Gastroesophageal sphincter (tissue), 3 donors: ENCODE data around the gene TSHR.

Source experiments
- CTCF ChIP-seq, 4 experiments: fragments of 200-600 bp in 2 of 4; fragments of 450-650 bp in 2 of 4; sonication (generic) in 1 of 4; IDR thresholded peaks; one replicate each; pipeline ENCODE4 v1.5.1; 2017 to 2019; ENCODE audit warnings: antibody characterized with exemption in 4 of 4, mild to moderate bottlenecking in 2 of 4, moderate library complexity in 2 of 4
- EP300 ChIP-seq: sonication (generic); formaldehyde crosslinking; IDR thresholded peaks from one replicate; pipeline ENCODE4 v1.6.1; 2017; ENCODE audit warnings: antibody characterized with exemption, mild to moderate bottlenecking
- POLR2A ChIP-seq, 2 donors: fragments of 450-650 bp; IDR thresholded peaks; one replicate each; pipeline ENCODE4 v1.6.1; 2017; ENCODE audit warnings: antibody characterized with exemption in 2 of 2, mild to moderate bottlenecking in 2 of 2, moderate library complexity in 1 of 2
- POLR2AphosphoS5 ChIP-seq: sonication (generic); formaldehyde crosslinking; IDR thresholded peaks from one replicate; pipeline ENCODE4 v1.6.1; 2017; ENCODE audit warnings: antibody characterized with exemption

DNA sequence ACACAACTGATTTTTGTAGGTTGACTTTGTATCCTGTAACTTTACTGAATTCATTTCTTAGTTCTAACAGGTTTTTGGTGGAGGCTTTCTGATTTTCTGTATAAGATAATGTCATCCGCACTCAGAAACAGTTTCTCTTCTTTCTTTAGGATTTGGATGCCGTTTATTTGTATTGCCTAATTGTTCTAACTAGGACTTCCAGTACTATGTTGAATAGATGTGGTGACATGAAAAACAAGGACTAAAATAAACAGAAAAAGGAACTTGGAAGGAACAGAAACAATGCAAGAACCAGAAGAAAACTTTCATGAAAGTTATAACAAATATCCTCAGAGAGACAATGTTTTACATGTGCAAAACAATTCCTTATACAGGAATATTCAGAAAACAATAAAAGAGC lies 165.1 kb downstream of the TSHR start:
- no peak for TF ChIP-seq POLR2A (IDR thresholded peaks at IDR 0.05)
- TF ChIP-seq EP300: no peak
- TF ChIP-seq CTCF (IDR thresholded peaks at IDR 0.05): no peak
- no peak for TF ChIP-seq POLR2AphosphoS5
